ENCODE data around the gene TNFRSF18.

GRCh38 chr1:1208713-1209433, 2.5 kb upstream of the TNFRSF18 start:
- no peak for TF ChIP-seq CTCF (IDR thresholded peaks at IDR 0.05; ENCODE audit: borderline replicate concordance, extremely low read depth, low read length, poor library complexity, severe bottlenecking)
- no peak for TF ChIP-seq EZH2 (IDR thresholded peaks at IDR 0.05; ENCODE audit: borderline replicate concordance, low read depth, low read length, severe bottlenecking)
